ENCODE data around the gene PNPLA7. TPM values are rescaled to one million over a fixed set of nuclear protein-coding genes. Genes with fewer than 3 reads are reported as not detected.
A peak's percentile ranks its signal among the peaks of the same experiment; 100 is the strongest.

Gene PNPLA7
- total RNA-seq, 1 experiment from 2014 or later: 3.9 TPM

GRCh38 chr9:137456061-137456863 lies 93.9 kb downstream of the PNPLA7 start:
- ChIA-PET POLR2A (interaction anchor here (0.7 kb wide), 1 partner anchor 38 kb away, joined by 10 read pairs; no protein-coding TSS in a partner anchor), CTCF (no interaction called here)
- Histone ChIP-seq H3K4me1 (ENCODE audit: control insufficient read depth, insufficient read depth, low read length) (peaks cover 30% of the 10 kb centered on the region), H3K27ac (ENCODE audit: low read length) (no peak overlapping the region), H3K27me3 (ENCODE audit: control insufficient read depth, insufficient read depth, low read length) (no peaks in the 10 kb centered on the region), H3K4me3 (ENCODE audit: low read depth in 2 of 2, low read length in 2 of 2) (no peak overlapping the region), H3K9me3 (ENCODE audit: control insufficient read depth, insufficient read depth, low read depth, low read length) (no peaks in the 10 kb centered on the region), H3K36me3 (ENCODE audit: control insufficient read depth, insufficient read depth, low read length) (no peaks in the 10 kb centered on the region; the same call in 1 of the 2 replicates)
- in situ Hi-C loops (cut with HindIII; ENCODE audit: low pct_unique_long_range_greater_than_20kb, low sequenced_read_pairs) (no loop called here), intact Hi-C loops (cut with micrococcal nuclease; ENCODE audit: unreplicated experiment) (no loop called here)
- BruUV-seq (replicated peaks): no TSS peak
- ATAC-seq (no peak), DNase-seq (ENCODE audit: low read depth, low spot score) (no peak)
- TF ChIP-seq SIN3A (IDR thresholded peaks at IDR 0.05; ENCODE audit: borderline replicate concordance, insufficient read depth, low read depth, low read length) (no peak), POLR2AphosphoS5 (IDR thresholded peaks at IDR 0.05; ENCODE audit: low read depth, low read length) (no peak), CTCF (IDR thresholded peaks at IDR 0.05) (no peak), REST (IDR thresholded peaks at IDR 0.05; ENCODE audit: insufficient read depth in 1 of 2, low read depth in 2 of 2, low read length in 1 of 2) (no peak), TCF7L2 (IDR thresholded peaks at IDR 0.05; ENCODE audit: low read depth, low read length) (no peak)

GRCh38 chr9:137455359-137455991 lies 94.7 kb downstream of the PNPLA7 start:
- no peaks in the 10 kb centered on the region; the same call in 1 of the 2 replicates for H3K36me3 ChIP-seq (ENCODE audit: control insufficient read depth, insufficient read depth, low read length)
- H3K9me3 ChIP-seq (ENCODE audit: control insufficient read depth, insufficient read depth, low read depth, low read length): no peaks in the 10 kb centered on the region
- H3K27me3 ChIP-seq (ENCODE audit: control insufficient read depth, insufficient read depth, low read length): no peaks in the 10 kb centered on the region
- CTCF ChIA-PET: no interaction called here
- intact Hi-C loops (cut with micrococcal nuclease; ENCODE audit: unreplicated experiment): no loop called here
- BruUV-seq (replicated peaks): no TSS peak
- no peak for TF ChIP-seq POLR2AphosphoS5 (IDR thresholded peaks at IDR 0.05; ENCODE audit: low read depth, low read length)
- no peak for TF ChIP-seq SIN3A (IDR thresholded peaks at IDR 0.05; ENCODE audit: borderline replicate concordance, insufficient read depth, low read depth, low read length)
- TF ChIP-seq TCF7L2 (IDR thresholded peaks at IDR 0.05; ENCODE audit: low read depth, low read length): no peak
- TF ChIP-seq REST (IDR thresholded peaks at IDR 0.05; ENCODE audit: insufficient read depth in 1 of 2, low read depth in 2 of 2, low read length in 1 of 2): no peak
- no peak for TF ChIP-seq CTCF (IDR thresholded peaks at IDR 0.05)
- DNase-seq (ENCODE audit: low read depth, low spot score) (no peak), ATAC-seq (no peak)
- POLR2A ChIA-PET: no interaction called here
- H3K27ac ChIP-seq (ENCODE audit: low read length): peak overlapping the region; percentile 54; the same call in 1 of the 2 replicates
- in situ Hi-C loops (cut with HindIII; ENCODE audit: low pct_unique_long_range_greater_than_20kb, low sequenced_read_pairs): no loop called here
- H3K4me1 ChIP-seq (ENCODE audit: control insufficient read depth, insufficient read depth, low read length): peaks cover 30% of the 10 kb centered on the region
- no peak overlapping the region for H3K4me3 ChIP-seq (ENCODE audit: low read depth in 2 of 2, low read length in 2 of 2)

Measured in Panc1 (cell line).